ENCODE results near the gene DIP2B.

The DIP2B gene

DNA sequence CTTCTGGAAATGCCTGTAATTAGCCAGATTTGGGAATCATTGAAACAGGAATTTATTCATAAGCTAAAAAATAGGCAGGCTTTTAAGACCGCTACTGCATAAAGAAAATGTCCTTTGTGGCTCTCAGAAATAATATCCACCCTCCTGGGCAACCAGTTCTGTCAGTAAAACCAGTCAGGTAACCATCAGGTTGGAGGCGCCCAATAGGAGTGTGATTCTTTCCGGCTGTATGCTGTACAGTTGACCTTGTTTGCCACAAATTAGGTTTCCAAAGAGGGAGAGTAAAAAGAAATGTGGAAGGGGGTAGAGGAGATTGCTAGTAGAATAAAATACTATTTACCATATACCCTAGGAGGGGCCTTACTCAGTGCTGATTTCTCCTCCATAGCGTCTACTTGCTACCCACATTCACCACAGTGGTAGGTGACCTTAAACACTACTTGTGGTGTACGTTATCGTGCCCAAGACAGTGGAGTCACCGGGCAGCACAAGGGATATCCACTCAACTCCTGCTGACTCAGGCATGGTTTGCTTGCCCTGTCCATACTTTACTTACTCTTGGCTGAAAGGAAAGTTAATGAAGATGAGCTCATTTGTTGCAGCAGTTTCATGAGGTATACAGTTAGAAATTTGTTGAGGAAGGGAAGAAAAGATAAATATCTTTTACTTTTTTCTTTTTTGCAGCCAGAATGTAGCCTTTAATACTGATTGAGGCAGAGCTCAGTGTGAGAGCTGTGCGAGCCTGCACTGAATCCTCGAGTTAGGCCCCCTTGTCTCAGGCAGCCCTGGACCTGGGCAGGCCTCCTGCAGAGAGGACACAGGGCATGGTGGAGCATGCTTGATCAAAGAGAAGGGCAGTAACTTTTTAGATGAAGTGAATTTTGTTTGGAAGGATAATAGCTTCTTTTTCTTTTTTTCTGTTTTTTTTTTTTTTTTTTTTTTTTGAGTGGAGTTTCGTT, 76.7 kb downstream of the DIP2B start:
- no peak for DNase-seq

DNA sequence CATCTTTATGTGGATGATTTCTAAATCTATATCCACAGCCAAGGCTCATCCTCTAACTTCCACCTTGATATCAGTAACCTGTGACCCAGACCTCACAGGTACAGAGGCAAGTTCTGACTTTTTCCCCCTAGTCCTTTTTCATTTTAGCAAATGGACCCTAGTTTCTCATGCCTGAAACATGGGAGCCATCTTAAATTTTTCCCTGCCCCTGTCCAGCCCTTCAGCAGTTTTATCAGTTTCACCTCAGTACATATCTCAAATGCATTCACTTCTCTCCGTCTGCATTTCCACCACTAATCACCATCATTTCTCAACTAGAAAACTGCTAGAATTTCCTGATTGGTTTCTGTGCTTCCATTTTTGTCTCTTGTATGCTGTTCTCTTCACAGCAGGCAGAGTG, 79.3 kb downstream of the DIP2B start:
- DNase-seq, result no peak

DNA sequence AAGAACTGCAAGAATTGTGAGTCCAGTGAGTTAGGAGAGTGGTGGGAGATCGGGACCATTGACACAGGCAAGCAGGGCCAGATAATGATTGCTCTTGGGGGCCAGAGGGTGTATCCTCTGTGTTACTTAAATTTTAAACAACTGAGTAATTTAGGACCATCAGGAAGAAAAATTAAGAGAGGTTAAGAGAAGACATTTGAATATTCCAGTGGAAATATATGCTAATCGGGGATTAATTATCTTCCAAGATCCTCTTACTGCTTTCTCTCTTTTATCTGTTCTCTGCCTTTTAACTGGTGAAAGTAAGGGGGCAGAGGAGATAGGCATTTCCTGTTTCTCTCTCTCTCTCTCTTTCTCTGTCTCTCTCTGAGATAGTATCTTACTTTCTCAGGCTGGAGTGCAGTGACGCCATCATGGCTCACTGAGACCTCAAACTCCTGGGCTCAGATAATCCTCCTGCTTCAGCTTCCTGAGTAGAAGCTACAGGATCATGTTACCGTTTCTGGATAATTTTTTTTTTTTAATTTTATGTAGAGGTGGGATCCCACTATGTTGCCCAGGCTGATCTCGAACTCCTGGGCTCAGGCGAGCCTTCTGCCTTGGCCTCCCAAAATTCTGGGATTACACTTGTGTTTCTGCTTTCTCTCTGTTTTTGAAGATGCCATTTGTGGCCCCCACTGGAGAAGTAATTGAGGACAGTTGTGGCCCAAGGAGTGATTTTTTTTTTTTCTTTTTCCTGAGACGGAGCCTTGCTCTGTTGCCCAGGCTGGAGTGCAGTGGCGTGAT, 85.1 kb downstream of the DIP2B start:
- DNase-seq, result no peak

DNA sequence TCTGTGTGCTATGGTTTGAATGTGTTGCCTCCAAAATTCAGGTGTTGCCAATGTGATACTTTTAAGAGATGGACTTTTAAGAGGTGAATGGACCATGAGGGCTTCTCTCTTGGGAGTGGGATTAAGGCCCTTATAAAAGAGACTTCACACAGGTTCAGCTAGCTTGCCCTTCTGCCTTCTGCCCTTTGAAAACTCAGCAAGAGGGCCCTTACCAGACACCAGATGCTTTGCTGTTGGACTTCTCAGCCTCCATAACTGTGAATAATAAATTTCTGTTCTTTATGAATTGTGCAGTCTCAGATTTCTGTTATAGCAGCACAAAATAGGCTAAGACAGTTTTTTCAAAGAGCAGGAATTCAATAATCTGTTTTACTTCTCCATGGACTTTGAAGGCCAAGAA, 86.1 kb downstream of the DIP2B start:
- no peak for DNase-seq

DNA sequence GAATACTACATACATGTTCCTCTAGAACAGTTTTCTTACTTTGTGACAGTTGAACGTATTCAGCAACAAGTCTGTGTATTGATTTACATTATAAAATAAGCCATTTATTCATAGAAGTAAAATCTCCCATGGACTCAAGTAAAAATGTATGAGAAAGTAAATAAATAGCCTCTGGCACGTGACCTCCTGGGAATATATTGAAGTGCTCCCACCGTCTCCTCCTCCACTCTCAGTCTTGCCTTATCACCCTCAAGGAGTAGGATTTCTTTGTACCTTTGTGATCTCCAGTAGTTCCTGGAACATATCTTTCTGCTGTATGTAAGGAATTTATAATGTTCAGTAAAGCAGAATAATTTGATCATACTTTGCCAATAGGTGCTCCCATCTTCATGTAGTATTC, 90.9 kb downstream of the DIP2B start:
- no peak for DNase-seq

DNA sequence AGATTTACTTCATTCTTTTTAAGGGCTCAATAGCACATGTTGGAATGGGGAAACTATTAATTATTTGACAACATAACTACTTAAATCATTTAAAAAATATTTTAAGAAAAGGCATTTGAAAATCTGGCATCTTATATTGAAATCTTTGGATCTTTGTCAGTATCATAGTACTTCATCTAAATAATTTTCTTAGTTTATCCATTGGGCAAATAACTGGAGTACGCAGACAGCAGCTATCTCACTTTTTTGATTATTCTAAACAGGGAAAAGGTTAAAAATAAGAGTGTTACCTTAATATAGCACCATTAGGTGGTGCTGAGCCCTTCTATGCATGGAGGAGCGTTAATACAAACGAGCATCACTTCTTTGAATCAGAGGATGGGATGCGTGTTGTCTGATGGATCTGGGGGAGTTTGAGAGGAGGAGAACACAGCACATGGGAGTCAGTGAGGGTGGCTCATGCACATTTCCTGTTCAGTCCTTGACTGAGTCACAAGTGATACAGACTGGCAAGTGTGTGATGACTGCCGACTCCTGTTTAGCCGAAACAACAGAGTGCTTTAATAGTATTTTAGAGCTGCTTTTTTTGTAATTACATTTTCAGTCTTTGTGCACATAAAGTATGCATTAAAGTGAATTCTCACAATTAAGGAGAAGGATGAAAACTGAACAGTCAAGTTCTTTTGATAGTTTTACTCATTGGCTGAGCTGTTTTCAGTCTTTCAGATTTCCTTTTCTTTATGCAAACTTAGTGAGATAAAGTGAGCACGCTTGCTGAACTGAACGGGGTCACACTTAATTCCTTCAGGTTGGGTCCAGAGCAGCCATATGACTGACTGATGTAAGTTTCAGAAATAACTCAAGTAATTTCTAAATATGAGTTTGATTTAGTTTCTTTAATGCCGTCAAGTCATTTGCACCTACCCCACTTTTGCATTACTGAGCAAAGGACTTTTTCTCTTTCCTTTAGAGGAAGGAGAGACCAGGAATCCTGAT, 92.7 kb downstream of the DIP2B start:
- DNase-seq, result no peak

DNA sequence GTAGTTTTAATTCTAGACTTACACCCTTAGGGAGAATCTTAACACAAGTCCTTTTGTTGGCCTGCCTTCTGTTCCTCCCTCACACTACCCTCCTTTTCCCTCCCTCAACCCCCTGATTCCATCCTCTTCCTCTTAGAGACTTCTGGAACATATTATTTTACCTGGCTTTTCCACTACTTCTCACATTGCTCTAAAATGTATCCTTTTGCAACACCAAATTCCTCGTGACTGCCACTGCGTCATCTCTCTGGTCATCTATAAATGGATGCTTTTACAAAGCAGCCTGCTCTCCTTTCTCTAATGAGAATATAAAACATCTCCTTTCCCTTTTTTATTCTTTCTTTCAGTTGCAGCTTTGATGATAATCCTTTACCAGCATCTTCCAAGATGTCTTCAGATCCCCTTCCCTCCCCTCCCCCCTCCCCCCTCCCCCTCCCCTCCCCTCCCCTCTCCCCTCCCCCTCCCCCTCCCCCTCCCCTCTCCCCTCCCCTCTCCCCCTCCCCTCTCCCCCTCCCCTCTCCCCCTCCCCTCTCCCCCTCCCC, 93.6 kb downstream of the DIP2B start:
- no peak for DNase-seq

DNA sequence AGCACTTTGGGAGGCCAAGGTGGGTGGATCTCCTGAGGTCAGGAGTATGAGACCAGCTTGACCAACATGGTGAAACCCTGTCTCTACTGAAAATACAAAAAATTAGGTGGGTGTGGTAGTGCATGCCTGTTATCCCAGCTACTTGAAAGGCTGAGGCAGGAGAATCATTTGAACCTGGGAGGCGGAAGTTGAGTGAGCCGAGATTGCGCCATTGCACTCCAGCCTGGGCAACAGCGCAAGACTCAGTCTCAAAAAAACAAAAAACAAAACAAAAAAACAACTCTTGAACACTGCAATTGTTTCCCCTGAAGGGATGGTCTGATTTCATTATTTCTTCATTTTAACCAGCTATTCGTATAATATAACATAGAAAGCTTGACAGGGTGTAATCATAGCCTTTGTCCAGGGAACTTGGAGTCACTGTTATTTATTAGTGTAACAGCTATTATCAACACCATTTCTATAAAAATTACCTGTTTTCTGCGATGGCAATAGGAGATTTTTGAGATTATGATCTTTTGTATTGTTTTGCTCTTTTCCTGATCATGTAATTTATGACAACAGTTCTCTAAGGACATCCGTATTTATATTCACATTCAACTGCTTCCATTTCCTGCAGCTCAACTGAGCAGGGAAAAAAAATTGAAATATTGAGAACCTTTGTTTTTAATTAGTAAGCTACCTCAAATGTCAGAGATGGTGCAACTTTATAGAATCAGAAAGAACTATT, 94.7 kb downstream of the DIP2B start:
- no peak for DNase-seq

DNA sequence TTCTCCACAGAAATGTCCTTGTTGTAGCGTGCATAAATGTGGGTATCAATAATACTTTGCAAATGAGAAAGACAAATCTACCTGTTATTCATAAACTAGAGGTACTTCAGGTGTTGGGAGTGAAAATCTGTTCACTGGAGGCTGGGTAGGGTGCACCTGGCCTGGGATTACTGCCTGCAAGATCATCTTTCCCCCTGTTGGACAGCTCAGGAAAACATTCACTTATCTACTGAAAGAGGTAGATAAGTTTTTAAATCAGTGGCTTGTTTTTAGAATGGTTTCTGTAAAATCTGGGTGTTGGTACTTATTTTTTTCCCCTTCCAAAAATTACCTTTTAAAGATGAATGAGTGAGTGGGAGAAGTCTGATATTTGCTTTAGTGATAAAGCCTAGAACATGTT, 95.6 kb downstream of the DIP2B start:
- DNase-seq, result no peak

DNA sequence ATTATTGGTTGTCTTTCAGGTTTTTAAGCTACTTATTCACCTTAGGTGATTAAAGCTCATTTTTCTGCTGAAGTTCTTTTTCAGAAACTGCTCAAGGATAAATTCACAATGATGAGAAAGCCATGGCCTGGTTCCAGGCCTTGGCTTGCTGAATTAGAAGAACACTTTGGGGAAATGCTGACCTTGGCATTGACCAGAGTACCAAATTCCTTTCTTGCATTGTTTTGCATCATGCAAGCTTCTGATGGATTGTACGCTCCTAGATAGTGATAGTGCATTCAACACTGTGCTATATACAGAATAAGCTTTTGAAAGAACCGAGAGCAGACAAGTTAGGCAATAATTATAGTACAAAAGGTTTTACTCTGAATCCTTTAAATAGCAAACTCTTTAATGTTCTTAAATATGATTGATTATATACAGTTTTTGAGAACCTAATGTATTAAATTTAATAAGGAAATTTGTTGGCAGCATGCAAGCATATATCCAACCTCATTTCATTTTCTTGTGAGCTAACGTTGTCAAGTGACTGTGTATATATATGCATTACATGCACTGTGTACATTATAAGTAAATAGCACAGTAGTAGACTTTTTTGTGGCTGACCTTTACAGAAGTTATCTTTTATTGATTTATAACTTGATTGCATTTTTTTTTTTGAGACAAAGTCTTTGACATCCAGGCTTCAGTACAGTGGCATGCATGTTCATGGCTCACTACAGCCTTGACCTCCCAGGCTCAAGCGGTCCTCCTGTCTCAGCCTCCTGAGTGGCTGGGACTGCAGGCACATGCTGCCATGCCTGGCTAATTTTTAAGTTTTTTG, 99.2 kb downstream of the DIP2B start:
- no peak for DNase-seq

DNA sequence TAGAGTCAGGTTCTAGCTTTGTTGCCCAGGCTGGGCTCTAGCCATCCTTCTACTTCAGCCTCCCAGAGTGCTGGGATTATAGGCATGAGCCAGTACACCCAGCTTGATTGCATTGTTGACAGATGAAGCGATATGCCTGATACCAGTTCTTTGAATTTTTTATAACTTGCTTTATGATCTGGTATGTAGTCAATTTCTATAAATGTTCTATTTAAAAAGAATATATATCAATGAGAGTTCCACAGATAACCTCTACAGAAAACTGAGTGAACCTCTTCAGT, 99.8 kb downstream of the DIP2B start:
- no peak for DNase-seq

DNA sequence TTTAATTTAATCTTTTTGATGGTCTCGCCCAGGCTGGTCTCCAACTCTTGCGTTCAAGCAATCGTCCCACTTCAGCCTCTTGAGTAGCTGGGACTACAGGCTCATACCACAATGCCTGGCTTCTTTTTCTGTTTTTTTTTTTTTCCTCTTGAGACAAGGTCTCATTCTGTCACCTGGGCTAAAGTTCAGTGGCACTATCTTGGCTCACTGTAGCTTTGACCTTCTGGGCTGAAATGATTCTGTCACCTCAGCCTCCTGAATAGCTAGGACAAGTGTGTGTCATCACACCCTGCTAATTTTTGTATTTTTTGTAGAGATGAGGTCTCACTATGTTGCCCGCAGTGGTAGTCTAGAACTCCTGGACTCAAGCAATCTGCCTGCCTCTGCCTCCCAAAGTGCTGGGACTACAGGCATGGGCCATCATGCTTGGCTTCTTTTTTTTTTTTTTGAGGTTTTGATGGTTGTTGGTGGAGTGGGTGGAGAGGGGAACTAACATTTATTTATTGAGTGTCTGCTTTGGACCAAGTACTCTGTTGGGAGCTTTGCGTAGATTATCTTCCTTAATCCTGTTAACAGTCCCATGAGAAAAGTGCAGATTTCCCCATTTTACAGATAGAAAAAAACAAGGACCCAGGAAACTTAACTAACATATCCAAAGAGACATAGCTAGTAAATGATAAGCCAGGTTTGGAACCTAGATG, 102.0 kb downstream of the DIP2B start:
- DNase-seq, result no peak

DNA sequence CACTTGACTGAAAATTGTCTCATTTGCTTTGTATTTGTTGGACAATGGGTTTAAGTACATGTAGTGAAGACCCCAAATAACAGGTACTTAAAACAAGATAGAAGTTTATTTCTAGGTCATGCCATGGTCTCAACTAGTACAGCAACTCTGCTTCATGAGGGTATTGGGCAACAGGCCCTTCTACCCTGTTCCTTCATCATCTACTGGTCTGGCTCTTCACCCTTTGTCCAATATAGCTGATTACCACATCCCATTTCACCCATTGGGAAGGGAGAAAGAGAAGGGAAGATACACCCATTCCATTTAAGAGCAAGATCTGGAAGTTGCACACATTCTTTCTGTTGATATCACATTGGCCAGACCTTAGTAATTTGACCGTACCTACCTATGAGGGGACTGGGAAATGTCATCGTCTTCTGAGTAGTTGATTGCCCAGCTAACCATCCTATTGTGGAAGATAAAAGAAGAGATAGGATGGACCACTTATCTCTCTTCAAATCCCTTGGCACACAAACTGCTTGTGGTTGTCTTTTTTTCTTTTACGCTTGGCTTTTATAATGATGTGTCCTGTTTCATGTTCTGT, 104.6 kb downstream of the DIP2B start:
- no peak for DNase-seq

DNA sequence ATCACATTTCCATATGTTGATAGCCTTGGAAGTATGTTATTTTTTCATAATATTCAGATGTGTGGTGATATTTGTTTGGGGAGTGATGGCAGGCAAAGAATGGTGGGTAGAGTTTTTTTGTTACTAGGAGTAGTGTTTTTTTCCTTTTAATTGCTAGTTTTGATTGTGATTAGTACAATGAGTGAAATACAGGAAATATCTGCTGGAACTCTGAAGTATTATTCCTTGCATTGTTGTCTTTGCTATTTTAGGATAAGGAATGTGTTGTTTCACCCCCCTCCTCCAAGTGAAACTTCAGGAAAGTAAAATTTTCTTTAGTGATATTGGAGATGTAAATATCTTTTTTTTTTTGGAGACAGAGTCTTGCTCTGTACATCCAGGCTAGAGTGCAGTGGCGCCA, 105.4 kb downstream of the DIP2B start:
- no peak for DNase-seq

DNA sequence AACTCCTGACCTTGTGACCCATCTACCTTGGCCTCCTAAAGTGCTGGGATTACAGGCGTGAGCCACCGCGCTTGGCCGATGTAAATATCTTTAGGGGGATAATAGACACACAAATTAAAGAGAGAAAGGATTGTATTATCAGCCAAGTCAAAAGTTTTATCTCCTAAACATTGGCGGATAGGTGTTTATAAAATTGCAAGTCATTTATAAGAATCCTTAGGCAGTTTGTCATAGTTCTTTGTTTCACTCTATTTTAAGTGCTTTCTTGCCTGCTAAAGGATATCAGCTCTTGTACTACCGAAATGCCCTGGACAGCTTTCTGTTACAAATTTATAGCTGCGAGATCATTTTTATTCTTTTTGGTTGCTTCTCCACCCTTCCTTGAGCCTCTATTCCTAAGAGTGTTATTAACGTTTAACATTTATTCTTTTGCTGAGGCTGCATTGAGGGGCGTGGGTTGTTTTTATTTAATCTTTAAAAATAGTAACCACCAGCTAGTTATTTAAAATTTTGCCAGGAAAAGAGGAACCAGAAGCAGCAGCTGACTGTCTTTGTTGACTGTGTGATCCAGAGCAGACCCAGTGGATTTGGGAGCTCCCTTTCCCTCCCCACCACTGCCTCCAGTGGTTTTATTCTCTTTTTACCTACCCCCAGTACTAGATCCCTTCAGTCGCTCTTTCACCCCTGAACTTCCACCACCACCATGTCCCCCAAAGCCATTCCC, 106.4 kb downstream of the DIP2B start:
- DNase-seq, result no peak

DNA sequence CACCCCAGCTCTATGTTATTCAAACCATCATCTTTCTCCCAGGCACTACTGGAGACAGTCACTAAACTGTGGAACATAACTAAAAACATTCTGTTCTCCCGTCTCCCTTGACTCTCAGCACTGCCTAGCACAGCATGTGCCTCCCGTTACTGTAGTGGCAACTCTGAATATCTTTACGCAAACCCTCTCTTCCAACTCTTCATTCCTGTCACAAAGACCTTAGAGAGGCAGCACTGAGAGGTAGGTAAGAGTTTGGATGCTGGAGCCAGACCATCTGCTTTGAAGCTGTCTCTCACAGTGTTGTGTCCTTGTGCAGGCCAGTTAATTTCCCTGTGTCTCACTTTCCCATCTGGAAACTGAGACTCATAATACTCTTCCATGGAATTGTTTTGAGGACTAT, 108.1 kb downstream of the DIP2B start:
- no peak for DNase-seq

DNA sequence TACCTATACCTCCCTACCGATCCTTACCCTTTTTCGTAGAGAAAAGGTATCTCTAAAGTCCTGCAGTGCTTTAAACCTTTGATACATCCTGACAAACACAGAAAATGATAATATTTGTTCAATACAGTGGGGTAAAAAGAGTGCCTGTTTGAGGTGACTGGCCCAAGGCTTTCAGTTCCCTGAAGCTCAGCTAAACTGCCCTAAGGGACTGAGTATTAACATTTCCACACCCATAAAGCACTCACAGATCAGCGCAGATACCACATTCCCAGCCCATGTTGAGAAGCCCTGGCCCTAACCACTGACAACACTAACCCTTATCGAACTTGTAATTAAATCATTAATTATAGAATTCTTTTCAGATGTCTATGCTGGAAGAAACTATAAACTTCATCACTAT, 108.7 kb downstream of the DIP2B start:
- DNase-seq, result no peak

DNA sequence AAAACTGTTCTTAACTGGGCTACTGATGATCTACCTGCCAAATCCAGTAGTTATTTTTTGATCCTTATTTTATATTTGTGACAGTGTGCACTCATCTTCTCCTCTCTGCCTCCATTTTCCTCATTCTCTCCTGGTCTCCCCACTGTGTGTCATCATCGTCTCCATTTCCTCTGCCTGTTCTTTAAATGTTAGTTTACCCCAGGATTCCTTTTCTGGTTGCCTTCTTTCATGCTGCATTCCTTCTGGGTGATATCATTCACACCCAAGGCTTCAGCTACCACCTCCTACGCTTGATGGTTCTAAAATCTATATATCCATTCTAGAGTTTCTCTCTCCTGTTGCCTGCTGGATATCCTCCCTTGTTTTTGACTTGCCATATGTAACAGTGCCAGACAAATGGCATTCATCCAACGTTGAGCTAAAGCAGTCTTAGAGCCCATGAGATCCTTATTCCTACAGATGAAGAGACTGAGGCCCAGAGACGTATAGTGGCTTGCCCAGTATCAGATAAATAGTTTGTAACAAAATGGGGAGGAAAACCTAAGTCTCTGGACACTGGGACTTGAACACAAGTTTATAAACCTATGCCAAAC, 109.5 kb downstream of the DIP2B start:
- no peak for DNase-seq

Measured in NCI-H1105 treated with DMSO at 0.1 percent for 48 hours (cell line).